Astrocyte (in vitro differentiated cells and primary cell): ENCODE data around the gene POU3F1. TPM values are rescaled to one million over a fixed set of nuclear protein-coding genes. Genes with fewer than 3 reads are reported as not detected.

Experiments used
- DNase-seq: peaks from one replicate; pipeline ENCODE4 v3.0.0-alpha.2; 2010; ENCODE audit warnings: low read depth
- FAIRE-seq: peaks from 2 replicates; lab custom pipeline; 2011; peaks lifted over from hg19 to GRCh38; lab: Jason Lieb, UNC
- H2AFZ ChIP-seq: 2 replicates; pipeline ENCODE4 v1.6.0; 2012; ENCODE audit warnings: low read depth, low read length, inconsistent platforms
- H3K27ac ChIP-seq: 2 replicates; pipeline ENCODE4 v1.5.1; 2011; ENCODE audit warnings: low read depth, low read length, inconsistent platforms
- H3K27me3 ChIP-seq: 2 replicates; pipeline ENCODE4 v1.6.0; 2011; ENCODE audit warnings: low read length, inconsistent platforms; ENCODE audit not compliant: insufficient read depth
- H3K36me3 ChIP-seq: 2 replicates; pipeline ENCODE4 v1.5.1; 2011; ENCODE audit warnings: low read length, inconsistent platforms; ENCODE audit not compliant: insufficient read depth
- H3K4me1 ChIP-seq: 2 replicates; pipeline ENCODE4 v1.5.1; 2011; ENCODE audit warnings: low read length, inconsistent platforms; ENCODE audit not compliant: insufficient read depth
- H3K4me2 ChIP-seq: 2 replicates; pipeline ENCODE4 v1.6.0; 2012; ENCODE audit warnings: low read length, inconsistent platforms
- H3K4me3 ChIP-seq: 2 replicates; pipeline ENCODE4 v1.5.1; 2011; ENCODE audit warnings: low read depth, mild to moderate bottlenecking, low read length, inconsistent platforms; ENCODE audit not compliant: insufficient read depth
- H3K79me2 ChIP-seq: 2 replicates; pipeline ENCODE4 v1.6.0; 2012; ENCODE audit warnings: mild to moderate bottlenecking, low read length, inconsistent platforms; ENCODE audit not compliant: insufficient read depth
- H3K9ac ChIP-seq: 2 replicates; pipeline ENCODE4 v1.6.0; 2012; ENCODE audit warnings: mild to moderate bottlenecking, low read length, inconsistent platforms
- H3K9me3 ChIP-seq: 2 replicates; pipeline ENCODE4 v1.5.1; 2012; ENCODE audit warnings: low read depth, mild to moderate bottlenecking, low read length, inconsistent platforms; ENCODE audit not compliant: insufficient read depth
- H4K20me1 ChIP-seq: 2 replicates; pipeline ENCODE4 v1.6.0; 2012; ENCODE audit warnings: low read length, inconsistent platforms; ENCODE audit not compliant: insufficient read depth
- H3K27ac Mint-ChIP-seq: one replicate; pipeline ENCODE4 v1.8.0; 2021; ENCODE audit warnings: mild to moderate bottlenecking, mixed read lengths; ENCODE audit not compliant: unreplicated experiment
- H3K27me3 Mint-ChIP-seq: one replicate; pipeline ENCODE4 v1.8.0; 2021; ENCODE audit warnings: low read depth, mixed read lengths; ENCODE audit not compliant: unreplicated experiment
- H3K36me3 Mint-ChIP-seq: one replicate; pipeline ENCODE4 v1.8.0; 2021; ENCODE audit warnings: low read depth, mixed read lengths; ENCODE audit not compliant: unreplicated experiment
- H3K4me1 Mint-ChIP-seq: one replicate; pipeline ENCODE4 v1.8.0; 2021; ENCODE audit warnings: low read depth, mixed read lengths; ENCODE audit not compliant: unreplicated experiment
- H3K4me3 Mint-ChIP-seq: one replicate; pipeline ENCODE4 v1.8.0; 2021; ENCODE audit warnings: mild to moderate bottlenecking, moderate library complexity, mixed read lengths; ENCODE audit not compliant: unreplicated experiment
- H3K9me3 Mint-ChIP-seq: one replicate; pipeline ENCODE4 v1.8.0; 2021; ENCODE audit warnings: mild to moderate bottlenecking, mixed read lengths; ENCODE audit not compliant: unreplicated experiment
- EZH2 ChIP-seq: IDR thresholded peaks from 2 replicates; pipeline ENCODE4 v1.6.1; 2012; ENCODE audit warnings: mild to moderate bottlenecking, low read length, inconsistent platforms; ENCODE audit not compliant: insufficient read depth
- total RNA-seq: library from RNA; stranded (reverse); gene quantifications from 2 replicates; pipeline ENCODE4 v1.2.1, GENCODE V29; 2021
- TF ChIP-seq, protein P1 (sequence below): IDR thresholded peaks from 2 replicates; pipeline ENCODE4 v1.5.1; 2011; ENCODE audit warnings: low read depth, mild to moderate bottlenecking, inconsistent platforms, low read length, moderate library complexity; ENCODE audit not compliant: insufficient read depth

Gene POU3F1
- total RNA-seq, 1 donor from 2014 or later: 2.3 TPM

DNA sequence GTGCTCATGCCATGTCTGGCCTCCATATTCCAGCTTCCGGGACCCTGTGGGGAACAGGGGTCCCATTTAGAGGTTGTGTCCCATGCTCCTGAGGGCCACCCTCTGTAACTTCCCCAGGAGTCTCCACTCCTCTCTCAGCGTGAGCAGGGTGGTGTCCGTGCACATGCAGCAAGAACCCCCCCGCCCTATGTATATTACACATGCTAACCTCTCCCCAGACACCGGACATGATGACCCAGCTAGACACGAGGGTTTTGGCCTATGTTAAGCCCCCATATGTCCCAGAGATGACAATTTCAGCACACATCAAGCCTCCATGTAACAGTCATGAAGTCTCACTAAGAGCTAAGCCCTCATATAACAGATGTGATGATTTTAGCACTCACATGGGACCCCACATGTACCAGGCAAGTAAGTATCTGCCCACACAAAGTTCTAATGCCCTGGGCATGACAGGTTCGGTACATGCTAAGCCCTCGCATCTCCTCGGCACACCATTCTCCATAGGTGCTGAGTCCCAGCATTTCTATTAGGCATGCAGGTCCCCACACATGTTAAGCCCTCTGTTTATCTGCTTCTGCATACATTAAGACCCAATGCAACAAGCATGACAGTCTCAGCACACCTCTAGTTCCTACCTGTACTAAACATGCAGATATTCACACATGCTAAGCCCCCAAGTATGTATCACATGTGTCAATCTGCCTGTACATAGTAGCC lies 48.3 kb downstream of the POU3F1 start:
- H2AFZ ChIP-seq: no peak overlapping the region
- H3K9me3 ChIP-seq: no peaks in the 10 kb centered on the region
- Mint-ChIP-seq H3K9me3 (no peaks in the 10 kb centered on the region), H3K27ac (peak overlapping the region; percentile 100), H3K4me1 (peaks cover 59% of the 10 kb centered on the region), H3K27me3 (no peaks in the 10 kb centered on the region), H3K4me3 (peak overlapping the region; percentile 82), H3K36me3 (peaks cover 15% of the 10 kb centered on the region)
- H3K79me2 ChIP-seq: peaks cover 66% of the 10 kb centered on the region
- DNase-seq (no peak), FAIRE-seq (peak; percentile 17)
- H3K36me3 ChIP-seq: peaks cover 21% of the 10 kb centered on the region
- peaks cover 11% of the 10 kb centered on the region for H4K20me1 ChIP-seq
- no peaks in the 10 kb centered on the region for H3K27me3 ChIP-seq
- H3K27ac ChIP-seq: no peak overlapping the region
- H3K9ac ChIP-seq: peak overlapping the region; percentile 83
- peak overlapping the region; percentile 7 for H3K4me3 ChIP-seq
- peaks cover 62% of the 10 kb centered on the region for H3K4me1 ChIP-seq
- peak overlapping the region; percentile 80 for H3K4me2 ChIP-seq
- TF ChIP-seq, protein P1, sequence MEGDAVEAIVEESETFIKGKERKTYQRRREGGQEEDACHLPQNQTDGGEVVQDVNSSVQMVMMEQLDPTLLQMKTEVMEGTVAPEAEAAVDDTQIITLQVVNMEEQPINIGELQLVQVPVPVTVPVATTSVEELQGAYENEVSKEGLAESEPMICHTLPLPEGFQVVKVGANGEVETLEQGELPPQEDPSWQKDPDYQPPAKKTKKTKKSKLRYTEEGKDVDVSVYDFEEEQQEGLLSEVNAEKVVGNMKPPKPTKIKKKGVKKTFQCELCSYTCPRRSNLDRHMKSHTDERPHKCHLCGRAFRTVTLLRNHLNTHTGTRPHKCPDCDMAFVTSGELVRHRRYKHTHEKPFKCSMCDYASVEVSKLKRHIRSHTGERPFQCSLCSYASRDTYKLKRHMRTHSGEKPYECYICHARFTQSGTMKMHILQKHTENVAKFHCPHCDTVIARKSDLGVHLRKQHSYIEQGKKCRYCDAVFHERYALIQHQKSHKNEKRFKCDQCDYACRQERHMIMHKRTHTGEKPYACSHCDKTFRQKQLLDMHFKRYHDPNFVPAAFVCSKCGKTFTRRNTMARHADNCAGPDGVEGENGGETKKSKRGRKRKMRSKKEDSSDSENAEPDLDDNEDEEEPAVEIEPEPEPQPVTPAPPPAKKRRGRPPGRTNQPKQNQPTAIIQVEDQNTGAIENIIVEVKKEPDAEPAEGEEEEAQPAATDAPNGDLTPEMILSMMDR: no peak
- no peak for TF ChIP-seq EZH2

DNA sequence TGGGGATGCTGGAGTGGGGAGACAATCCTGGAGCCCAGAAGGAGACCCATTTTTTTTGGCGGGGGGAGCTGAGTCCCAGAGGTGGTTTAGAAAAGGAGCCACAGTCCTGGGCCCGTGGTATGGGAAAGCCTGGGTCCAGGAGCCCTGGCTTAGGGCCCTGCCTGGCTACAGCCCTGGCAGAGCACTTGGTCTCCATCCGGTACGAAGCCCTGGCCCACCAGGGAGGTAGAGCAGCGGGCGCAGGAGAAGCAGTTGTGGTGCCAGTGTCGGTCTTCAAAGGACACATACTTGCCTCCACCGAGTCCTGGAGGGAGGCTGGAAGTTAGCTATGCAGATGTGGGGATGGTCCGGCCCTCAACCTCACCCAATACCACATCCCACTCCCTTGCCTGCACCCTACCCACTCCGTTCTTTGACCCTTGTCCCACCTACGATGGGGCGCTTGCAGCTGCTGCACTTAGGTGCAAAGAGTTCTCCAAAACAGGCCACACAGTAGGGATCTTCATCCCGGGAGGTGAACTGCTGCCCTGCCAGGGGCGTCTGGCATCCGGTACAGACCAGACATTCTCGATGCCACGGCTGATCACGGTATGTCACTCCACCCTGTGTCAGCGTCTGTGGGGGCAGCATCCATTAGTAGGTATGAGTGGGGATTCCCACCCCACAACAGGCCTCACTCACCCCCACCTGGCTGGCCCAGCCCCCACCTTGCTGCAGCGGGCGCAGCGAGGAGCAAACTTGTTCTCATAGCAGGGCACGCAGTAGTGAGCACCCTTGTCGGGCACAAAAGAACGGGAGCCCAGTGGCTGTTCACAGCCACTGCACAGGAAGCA lies 49.1 kb downstream of the POU3F1 start:
- Mint-ChIP-seq H3K27me3 (no peaks in the 10 kb centered on the region), H3K4me1 (peaks cover 56% of the 10 kb centered on the region), H3K27ac (peak overlapping the region; percentile 79), H3K4me3 (peak overlapping the region; percentile 82), H3K36me3 (peaks cover 15% of the 10 kb centered on the region), H3K9me3 (no peaks in the 10 kb centered on the region)
- no peak for FAIRE-seq
- Histone ChIP-seq H3K4me2 (no peak overlapping the region), H3K9me3 (no peaks in the 10 kb centered on the region), H3K36me3 (peaks cover 21% of the 10 kb centered on the region), H4K20me1 (peaks cover 6% of the 10 kb centered on the region), H3K79me2 (peaks cover 58% of the 10 kb centered on the region), H3K4me1 (peaks cover 60% of the 10 kb centered on the region), H2AFZ (no peak overlapping the region), H3K4me3 (no peak overlapping the region), H3K9ac (peak overlapping the region; percentile 65), H3K27me3 (no peaks in the 10 kb centered on the region), H3K27ac (peak overlapping the region; percentile 40)
- no peak for DNase-seq
- TF ChIP-seq, protein P1: no peak
- TF ChIP-seq EZH2: no peak
